ENCODE data around the gene MRPL34. TPM values are rescaled to one million over a fixed set of nuclear protein-coding genes. Genes with fewer than 3 reads are reported as not detected.

Gene MRPL34
- total and polyA plus RNA-seq, 9 of the 15 experiments (the other 6 are each of a cell fraction or from before 2014, with no cell fraction given), result 11.5 to 256 (median 72.5) TPM

GRCh38 chr19:17327068-17327653, 21.5 kb downstream of the MRPL34 start:
- in situ Hi-C loops (cut with MboI) (no loop called here), intact Hi-C loops (cut with micrococcal nuclease) (no loop called here)
- no peak overlapping the region for H3K9ac ChIP-seq (ENCODE audit: insufficient read depth in 1 of 2, low read depth in 2 of 2, low read length in 2 of 2)
- POLR2A ChIA-PET, result interaction anchor here (1.6 to 6.9 kb wide), 3 partner anchors 7 to 18 kb away, joined by 6 to 41 read pairs (median 9); partner anchors contain the start of genes ANO8 and DDA1
- no peak overlapping the region for H3K4me2 ChIP-seq (ENCODE audit: insufficient read depth, low read length)
- DNase-seq (ENCODE audit: extremely low read depth in 1 of 4, low spot score in 3 of 4), result no peak
- no peak overlapping the region for H3K27ac ChIP-seq (ENCODE audit: extremely low read depth, low read depth, low read length)
- no peak overlapping the region for H2AFZ ChIP-seq (ENCODE audit: low read depth, low read length)
- ATAC-seq, result no peak
- FAIRE-seq, result no peak
- CTCF ChIA-PET (ENCODE audit: low intra/inter-chr PET ratio), result no interaction called here
- TF ChIP-seq TFE3 (CRISPR knock-in tag; IDR thresholded peaks at IDR 0.05) (no peak), YBX1 (IDR thresholded peaks at IDR 0.05) (no peak), ZC3H11A (IDR thresholded peaks at IDR 0.05; ENCODE audit: low read depth, low read length) (no peak), ZNF780A (CRISPR knock-in tag; IDR thresholded peaks at IDR 0.05) (no peak), SAP30 (IDR thresholded peaks at IDR 0.05; ENCODE audit: borderline replicate concordance, insufficient read depth, low read depth, low read length, poor library complexity, severe bottlenecking) (no peak), POLR2G (IDR thresholded peaks at IDR 0.05; ENCODE audit: low read depth, low read length) (peak; percentile 46; the same call in 1 of the 2 replicates), SPI1 (IDR thresholded peaks at IDR 0.05; ENCODE audit: borderline replicate concordance, low read depth, low read length) (no peak), FIP1L1 (IDR thresholded peaks at IDR 0.05; ENCODE audit: low read depth, low read length, poor library complexity, severe bottlenecking) (peak; percentile 20), NBN (IDR thresholded peaks at IDR 0.05; ENCODE audit: low read depth) (no peak), ETS1 (conservative IDR thresholded peaks at IDR 0.05; ENCODE audit: control insufficient read depth, low read depth, low read length) (no peak), ELF1 (tag; IDR thresholded peaks at IDR 0.05) (no peak), LCOR (CRISPR knock-in tag; IDR thresholded peaks at IDR 0.05) (no peak), TAF7 (tag; IDR thresholded peaks at IDR 0.05) (no peak), RBM14 (IDR thresholded peaks at IDR 0.05; ENCODE audit: borderline replicate concordance, insufficient read depth, low read depth, low read length) (0 out of 2 replicates have a peak, but pooled peaks have one; percentile 56)
- peaks cover 4% of the 10 kb centered on the region for H3K9me1 ChIP-seq (ENCODE audit: control insufficient read depth, insufficient read depth, low read length)
- no TSS peak for BruUV-seq (replicated peaks)
- no peak overlapping the region for H3K4me3 ChIP-seq
- no peaks in the 10 kb centered on the region for H3K27me3 ChIP-seq (ENCODE audit: control insufficient read depth in 2 of 2, insufficient read depth in 2 of 2, low read length in 2 of 2)
- H3K9me3 ChIP-seq (replicated peaks; ENCODE audit: control insufficient read depth, insufficient read depth, low read depth, low read length), result no peaks in the 10 kb centered on the region
- 93% methylated on average over 9 of the region's 27 CpGs for WGBS (ENCODE audit: insufficient coverage, low coverage, missing lambda C conversion rate)
- H4K20me1 ChIP-seq (replicated peaks; ENCODE audit: control insufficient read depth, insufficient read depth, low read length), result no peaks in the 10 kb centered on the region; the same call in 1 of the 2 replicates
- peaks cover 3 to 51% of the 10 kb centered on the region in 2 experiments; a peak in 4 of 5 replicates for H3K4me1 ChIP-seq (replicated peaks in 1 of 2; ENCODE audit: control insufficient read depth in 2 of 2, insufficient read depth in 2 of 2, low read length in 2 of 2)
- H3K79me2 ChIP-seq (ENCODE audit: control insufficient read depth, insufficient read depth, low read length), result no peaks in the 10 kb centered on the region
- H3K36me3 ChIP-seq (ENCODE audit: control insufficient read depth, insufficient read depth, low read length), result peaks cover 14% of the 10 kb centered on the region

All from K562 (cell line).